CD14-positive monocyte (primary cell): ENCODE results near the gene CASS4. TPM values are rescaled to one million over a fixed set of nuclear protein-coding genes. Genes with fewer than 3 reads are reported as not detected.

ENCODE experiments used
- DNase-seq, 3 donors: peaks; one replicate each; pipeline ENCODE4 v3.0.0-alpha.2; 2011 to 2022
- H2AFZ ChIP-seq: 2 replicates; pipeline ENCODE4 v1.6.0; 2012; ENCODE audit warnings: mild to moderate bottlenecking, low read depth, low read length, inconsistent platforms; ENCODE audit not compliant: insufficient read depth, poor library complexity, severe bottlenecking
- H3K27ac ChIP-seq, 2 donors: 1 replicate in 1 of 2; 2 replicates in 1 of 2; pipeline ENCODE4 v1.5.1; 2012 to 2013; ENCODE audit warnings: low read length in 2 of 2, control low read depth in 1 of 2, inconsistent platforms in 1 of 2, low read depth in 1 of 2, mild to moderate bottlenecking in 1 of 2
- H3K27me3 ChIP-seq, 2 donors: one replicate each; pipeline versions ENCODE4 v1.6.0 to v1.6.1; 2011 to 2013; ENCODE audit warnings: low read length in 2 of 2; ENCODE audit not compliant: control insufficient read depth in 2 of 2, insufficient read depth in 2 of 2
- H3K36me3 ChIP-seq, 2 donors: replicated peaks in 1 of 2; 1 replicate in 1 of 2; 2 replicates in 1 of 2; pipeline versions ENCODE4 v1.5.1 to v1.6.1; 2012 to 2013; ENCODE audit warnings: low read length in 2 of 2, control low read depth in 1 of 2, inconsistent platforms in 1 of 2, mild to moderate bottlenecking in 1 of 2; ENCODE audit not compliant: insufficient read depth in 2 of 2, control insufficient read depth in 1 of 2
- H3K4me1 ChIP-seq, 2 donors: 1 replicate in 1 of 2; 2 replicates in 1 of 2; pipeline versions ENCODE4 v1.5.1 to v1.6.1; 2012 to 2013; ENCODE audit warnings: low read length in 2 of 2, control low read depth in 1 of 2, inconsistent platforms in 1 of 2, mild to moderate bottlenecking in 1 of 2, moderate library complexity in 1 of 2; ENCODE audit not compliant: insufficient read depth in 2 of 2, control insufficient read depth in 1 of 2
- H3K4me2 ChIP-seq: replicated peaks from 2 replicates; pipeline ENCODE3; 2012; ENCODE audit warnings: low read length, moderate library complexity, mild to moderate bottlenecking; ENCODE audit not compliant: poor library complexity, severe bottlenecking; ENCODE audit errors: extremely low read depth
- H3K4me3 ChIP-seq, 3 experiments: fragments of 200-600 bp in 1 of 3; sonication (generic) in 1 of 3; replicated peaks in 1 of 3; 1 replicate in 2 of 3; 2 replicates in 1 of 3; pipeline ENCODE4 v1.5.1; 2011 to 2013; ENCODE audit warnings: low read length in 3 of 3, mild to moderate bottlenecking in 3 of 3, control low read depth in 2 of 3, low read depth in 2 of 3, inconsistent platforms in 1 of 3, moderate library complexity in 1 of 3
- H3K79me2 ChIP-seq: 2 replicates; pipeline ENCODE4 v1.6.0; 2012; ENCODE audit warnings: mild to moderate bottlenecking, control low read depth, inconsistent platforms, low read length, moderate library complexity; ENCODE audit not compliant: insufficient read depth
- H3K9ac ChIP-seq: 2 replicates; pipeline ENCODE4 v1.6.0; 2017; ENCODE audit warnings: low read length, mild to moderate bottlenecking; ENCODE audit not compliant: insufficient read depth, poor library complexity, severe bottlenecking
- H3K9me3 ChIP-seq, 2 donors: replicated peaks in 1 of 2; 1 replicate in 1 of 2; 2 replicates in 1 of 2; pipeline versions ENCODE4 v1.5.1 to v1.6.1; 2012 to 2013; ENCODE audit warnings: low read length in 2 of 2, control low read depth in 1 of 2; ENCODE audit not compliant: control insufficient read depth in 1 of 2, insufficient read depth in 1 of 2
- H4K20me1 ChIP-seq: 2 replicates; pipeline ENCODE4 v1.6.0; 2012; ENCODE audit warnings: mild to moderate bottlenecking, low read length, control low read depth, moderate library complexity; ENCODE audit not compliant: insufficient read depth
- H3K27ac Mint-ChIP-seq, 7 donors: one replicate each; pipeline ENCODE4 v1.8.0; 2020; ENCODE audit warnings: mild to moderate bottlenecking in 7 of 7, mixed read lengths in 7 of 7, moderate library complexity in 6 of 7, inconsistent platforms in 2 of 7
- H3K27me3 Mint-ChIP-seq, 3 donors: one replicate each; pipeline ENCODE4 v1.8.0; 2021 to 2022; ENCODE audit warnings: low read depth in 3 of 3, mild to moderate bottlenecking in 3 of 3, mixed read lengths in 3 of 3, moderate library complexity in 3 of 3, inconsistent platforms in 1 of 3
- H3K36me3 Mint-ChIP-seq, 2 donors: one replicate each; pipeline ENCODE4 v1.8.0; 2020; ENCODE audit warnings: mixed read lengths in 2 of 2, inconsistent platforms in 1 of 2, mild to moderate bottlenecking in 1 of 2
- H3K4me1 Mint-ChIP-seq: one replicate; pipeline ENCODE4 v1.8.0; 2020; ENCODE audit warnings: mild to moderate bottlenecking, mixed read lengths
- H3K4me3 Mint-ChIP-seq, 2 donors: one replicate each; pipeline ENCODE4 v1.8.0; 2020; ENCODE audit warnings: mild to moderate bottlenecking in 2 of 2, mixed read lengths in 2 of 2, moderate library complexity in 1 of 2
- H3K9me3 Mint-ChIP-seq, 7 donors: one replicate each; pipeline ENCODE4 v1.8.0; 2020 to 2022; ENCODE audit warnings: mixed read lengths in 7 of 7, mild to moderate bottlenecking in 6 of 7, moderate library complexity in 6 of 7, inconsistent platforms in 2 of 7
- WGBS: methylation state at CpG from one replicate; pipeline ENCODE4 v1.1.5; 2013; ENCODE audit warnings: missing lambda C conversion rate; ENCODE audit not compliant: insufficient coverage; 5-methylcytosine and 5-hydroxymethylcytosine counted together
- intact Hi-C, 2 donors: fragments of 100-400 bp; cut with micrococcal nuclease; formaldehyde crosslinking; loops; one replicate each; pipeline versions ENCODE4 v1.15.0 to v1.15.1; 2023
- polyA plus RNA-seq, 3 donors: library from polyadenylated mRNA; depleted of rRNA in 1 of 3; unstranded in 2 of 3; stranded (reverse) in 1 of 3; fragments of 300-500 nt in 2 of 3; fragments of >200 nt in 1 of 3; fragmentation: Illumina TruSeq in 2 of 3; gene quantifications; 1 replicate in 2 of 3; 2 replicates in 1 of 3; pipeline ENCODE4 v1.2.3, GENCODE V29; 2012 to 2021
- TF ChIP-seq, protein P1 (sequence below): fragments of 200-600 bp; IDR thresholded peaks from one replicate; pipeline ENCODE4 v1.8.0; 2022; ENCODE audit warnings: antibody characterized with exemption, mild to moderate bottlenecking

The CASS4 gene
- polyA plus RNA-seq, 3 donors: 1.9 to 7.4 (median 6.1) TPM

GRCh38 chr20:56445130-56445529, 33.1 kb downstream of the CASS4 start:
- Mint-ChIP-seq H3K36me3 (peaks cover 13 to 29% of the 10 kb centered on the region in 2 donors), H3K9me3 (no peaks in the 10 kb centered on the region), H3K27ac (peak overlapping the region in 1 of 7 donors; percentile 29), H3K4me3 (peak overlapping the region in 1 of 2 donors; percentile 53), H3K27me3 (peaks cover 3 to 25% (median 6%) of the 10 kb centered on the region in 3 donors), H3K4me1 (peaks cover 16% of the 10 kb centered on the region)
- H3K4me1 ChIP-seq: peaks cover 3 to 14% of the 10 kb centered on the region in 2 donors
- H3K27ac ChIP-seq: no peak overlapping the region
- no peaks in the 10 kb centered on the region for H4K20me1 ChIP-seq
- H2AFZ ChIP-seq: no peak overlapping the region
- H3K9me3 ChIP-seq: no peaks in the 10 kb centered on the region
- no peak overlapping the region for H3K4me2 ChIP-seq
- no peak overlapping the region for H3K9ac ChIP-seq
- no peak for DNase-seq
- TF ChIP-seq, protein P1, sequence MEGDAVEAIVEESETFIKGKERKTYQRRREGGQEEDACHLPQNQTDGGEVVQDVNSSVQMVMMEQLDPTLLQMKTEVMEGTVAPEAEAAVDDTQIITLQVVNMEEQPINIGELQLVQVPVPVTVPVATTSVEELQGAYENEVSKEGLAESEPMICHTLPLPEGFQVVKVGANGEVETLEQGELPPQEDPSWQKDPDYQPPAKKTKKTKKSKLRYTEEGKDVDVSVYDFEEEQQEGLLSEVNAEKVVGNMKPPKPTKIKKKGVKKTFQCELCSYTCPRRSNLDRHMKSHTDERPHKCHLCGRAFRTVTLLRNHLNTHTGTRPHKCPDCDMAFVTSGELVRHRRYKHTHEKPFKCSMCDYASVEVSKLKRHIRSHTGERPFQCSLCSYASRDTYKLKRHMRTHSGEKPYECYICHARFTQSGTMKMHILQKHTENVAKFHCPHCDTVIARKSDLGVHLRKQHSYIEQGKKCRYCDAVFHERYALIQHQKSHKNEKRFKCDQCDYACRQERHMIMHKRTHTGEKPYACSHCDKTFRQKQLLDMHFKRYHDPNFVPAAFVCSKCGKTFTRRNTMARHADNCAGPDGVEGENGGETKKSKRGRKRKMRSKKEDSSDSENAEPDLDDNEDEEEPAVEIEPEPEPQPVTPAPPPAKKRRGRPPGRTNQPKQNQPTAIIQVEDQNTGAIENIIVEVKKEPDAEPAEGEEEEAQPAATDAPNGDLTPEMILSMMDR: no peak
- H3K36me3 ChIP-seq: peaks cover 0 to 4% of the 10 kb centered on the region in 2 donors
- no peaks in the 10 kb centered on the region for H3K79me2 ChIP-seq
- H3K4me3 ChIP-seq: no peak overlapping the region
- no peaks in the 10 kb centered on the region for H3K27me3 ChIP-seq
- intact Hi-C loops: no loop called here
- WGBS: 97% methylated on average over 3 of the region's 3 CpGs

DNA sequence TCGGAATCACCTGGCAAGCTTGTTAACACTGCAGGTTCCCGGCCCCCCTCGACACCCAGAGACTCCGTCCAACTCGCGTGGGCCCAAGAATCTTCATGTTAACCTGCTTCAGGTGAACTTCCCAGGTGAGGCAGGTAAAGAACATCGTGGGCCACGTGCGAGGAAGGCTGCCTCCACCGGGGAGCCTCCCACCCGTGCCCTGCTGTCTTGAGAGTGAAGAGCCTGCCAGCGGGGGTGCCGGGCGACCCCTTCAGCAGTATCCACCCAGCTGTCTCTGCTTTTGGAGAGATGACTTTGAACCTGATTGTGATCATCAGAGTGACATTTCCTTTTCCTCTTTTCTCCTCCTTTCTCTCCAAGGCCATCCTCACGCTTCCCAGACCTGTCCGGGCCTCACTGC, 33.5 kb downstream of the CASS4 start:
- H3K9me3 ChIP-seq: no peaks in the 10 kb centered on the region
- no peak overlapping the region for H3K4me3 ChIP-seq
- H3K79me2 ChIP-seq: no peaks in the 10 kb centered on the region
- H3K4me3 Mint-ChIP-seq: no peak overlapping the region
- intact Hi-C loops: no loop called here
- peaks cover 13 to 30% of the 10 kb centered on the region in 2 donors for H3K36me3 Mint-ChIP-seq
- no peaks in the 10 kb centered on the region for H3K27me3 ChIP-seq
- TF ChIP-seq, protein P1: no peak
- DNase-seq: no peak
- H3K36me3 ChIP-seq: no peaks in the 10 kb centered on the region
- no peaks in the 10 kb centered on the region for H4K20me1 ChIP-seq
- H3K9ac ChIP-seq: no peak overlapping the region
- peaks cover 1 to 26% (median 6%) of the 10 kb centered on the region in 3 donors for H3K27me3 Mint-ChIP-seq
- 100% methylated on average over 15 of the region's 16 CpGs for WGBS
- H3K4me1 ChIP-seq: peaks cover 3 to 14% of the 10 kb centered on the region in 2 donors
- peaks cover 12% of the 10 kb centered on the region for H3K4me1 Mint-ChIP-seq
- H3K27ac ChIP-seq: no peak overlapping the region
- H3K9me3 Mint-ChIP-seq: no peaks in the 10 kb centered on the region
- no peak overlapping the region for H3K4me2 ChIP-seq
- peak overlapping the region in 1 of 7 donors; percentile 29 for H3K27ac Mint-ChIP-seq
- no peak overlapping the region for H2AFZ ChIP-seq
